A549 (cell line): ENCODE measurements around the gene LRRIQ4. TPM values are rescaled to one million over a fixed set of nuclear protein-coding genes. Genes with fewer than 3 reads are reported as not detected.

Source experiments
- ATAC-seq, 2 experiments: fragments of 200-7000 bp in 1 of 2; fragments of >200 bp in 1 of 2; cut with Nextera tagmentation in 1 of 2; cut with Tn5 transposase in 1 of 2; 3 replicates each; pipeline versions ENCODE4 v1.8.0 to v1.9.1; 2018 to 2020; ENCODE audit warnings: mild to moderate bottlenecking in 1 of 2, moderate library complexity in 1 of 2
- CTCF ChIA-PET: fragments of 300-600 bp; sonication (Branson Sonifier 250); formaldehyde crosslinking; extraction: SDS; loops from one replicate; lab custom pipeline; 2021; ENCODE audit warnings: antibody characterized with exemption, inconsistent platforms; lab: Yijun Ruan, JAX
- POLR2A ChIA-PET: fragments of 350-600 bp; formaldehyde crosslinking; extraction: SDS; loops from one replicate; lab custom pipeline; 2021; ENCODE audit warnings: antibody characterized with exemption, inconsistent platforms; lab: Yijun Ruan, JAX
- DNase-seq, 2 experiments: peaks; one replicate each; pipeline versions ENCODE4 v3.0.0 to v3.0.0-alpha.2; 2011 to 2016; ENCODE audit warnings: low read depth in 1 of 2, low spot score in 1 of 2
- FAIRE-seq: peaks from 2 replicates; lab custom pipeline; 2011; peaks lifted over from hg19 to GRCh38; lab: Jason Lieb, UNC
- H3K27ac ChIP-seq, 2 experiments: fragments of >200 bp; sonication (Bioruptor Twin); formaldehyde crosslinking; 3 replicates each; pipeline ENCODE4 v1.5.1; 2016 to 2017
- H3K4me1 ChIP-seq: fragments of >200 bp; sonication (Bioruptor Twin); formaldehyde crosslinking; 3 replicates; pipeline ENCODE4 v1.6.1; 2016
- H3K4me2 ChIP-seq: fragments of >200 bp; sonication (Bioruptor Twin); formaldehyde crosslinking; 3 replicates; pipeline ENCODE4 v1.6.1; 2016
- H3K4me3 ChIP-seq: fragments of >200 bp; sonication (Bioruptor Twin); formaldehyde crosslinking; 3 replicates; pipeline ENCODE4 v1.5.1; 2016
- H3K9me3 ChIP-seq: fragments of >200 bp; sonication (Bioruptor Twin); formaldehyde crosslinking; 3 replicates; pipeline ENCODE4 v1.6.1; 2016
- BHLHE40 ChIP-seq: IDR thresholded peaks from 2 replicates; pipeline ENCODE4 v1.6.1; 2012; ENCODE audit warnings: low read depth, low read length, inconsistent platforms
- EP300 ChIP-seq, 2 experiments: fragments of >200 bp; sonication (Bioruptor Twin); formaldehyde crosslinking; IDR thresholded peaks; 2 replicates in 1 of 2; 3 replicates in 1 of 2; pipeline ENCODE4 v1.6.1; 2016 to 2017
- FOSL2 ChIP-seq, 2 experiments: fragments of 450-650 bp in 1 of 2; fragments of >200 bp in 1 of 2; sonication (Bioruptor Twin) in 1 of 2; formaldehyde crosslinking; IDR thresholded peaks; 2 replicates each; pipeline versions ENCODE4 v1.5.0 to v1.6.1; 2016 to 2020; ENCODE audit warnings: mild to moderate bottlenecking in 1 of 2, moderate library complexity in 1 of 2
- JUN ChIP-seq, 2 experiments: fragments of >200 bp; sonication (Bioruptor Twin); formaldehyde crosslinking; IDR thresholded peaks; 2 replicates in 1 of 2; 3 replicates in 1 of 2; pipeline ENCODE4 v1.6.1; 2016 to 2017
- KDM1A ChIP-seq: fragments of 200-600 bp; sonication (generic); IDR thresholded peaks from 2 replicates; pipeline ENCODE4 v1.6.1; 2016; ENCODE audit warnings: low read depth, mild to moderate bottlenecking
- KDM5A ChIP-seq: fragments of 200-600 bp; sonication (generic); IDR thresholded peaks from 2 replicates; pipeline ENCODE4 v1.6.1; 2016; ENCODE audit warnings: antibody characterized with exemption, mild to moderate bottlenecking
- NR3C1 ChIP-seq: fragments of >200 bp; sonication (Bioruptor Twin); formaldehyde crosslinking; IDR thresholded peaks from 3 replicates; pipeline ENCODE4 v1.6.1; 2017
- PHF8 ChIP-seq: fragments of 200-600 bp; sonication (generic); IDR thresholded peaks from 2 replicates; pipeline ENCODE4 v1.6.1; 2016; ENCODE audit warnings: low read depth, mild to moderate bottlenecking, antibody characterized with exemption, moderate library complexity, borderline replicate concordance
- POLR2A ChIP-seq: IDR thresholded peaks from 2 replicates; pipeline ENCODE4 v1.6.1; 2012; ENCODE audit warnings: mild to moderate bottlenecking, low read length
- RFX5 ChIP-seq: fragments of 450-650 bp; IDR thresholded peaks from 2 replicates; pipeline ENCODE4 v1.7.1; 2014; ENCODE audit warnings: antibody characterized with exemption, mild to moderate bottlenecking, moderate library complexity
- SREBF2 ChIP-seq: fragments of 450-650 bp; IDR thresholded peaks from 2 replicates; pipeline ENCODE4 v1.6.1; 2014; ENCODE audit warnings: mild to moderate bottlenecking, moderate library complexity
- WGBS: methylation state at CpG from one replicate; pipeline ENCODE4 v1.1.6; 2017; ENCODE audit errors: missing lambda C conversion rate; 5-methylcytosine and 5-hydroxymethylcytosine counted together
- polyA plus RNA-seq, 4 experiments: library from polyadenylated mRNA; depleted of rRNA in 3 of 4; stranded (reverse); fragments of >200 nt; fragmentation: RNase III in 1 of 4; extraction: RNeasy Plus Mini Kit Qiagen cat#74134 plus additional on column Dnase treatment in 1 of 4; gene quantifications; 2 replicates in 3 of 4; 3 replicates in 1 of 4; pipeline ENCODE4 v1.2.3, GENCODE V29; 2011 to 2017
- TF ChIP-seq, protein P1 (sequence below): fragments of 150-350 bp; IDR thresholded peaks from 2 replicates; pipeline ENCODE4 v1.6.1; 2014; ENCODE audit warnings: low read depth, mild to moderate bottlenecking, low read length
- TF ChIP-seq, protein P2 (sequence below): fragments of >200 bp; sonication (Bioruptor Twin); formaldehyde crosslinking; IDR thresholded peaks from 3 replicates; pipeline ENCODE4 v1.6.1; 2016
- TF ChIP-seq, protein P3 (sequence below): fragments of 250-450 bp; sonication (Bioruptor Pico); IDR thresholded peaks from 2 replicates; pipeline ENCODE4 v1.5.0; 2021; ENCODE audit warnings: mild to moderate bottlenecking, moderate library complexity, borderline replicate concordance
- TF ChIP-seq, protein P4 (sequence below): IDR thresholded peaks from 2 replicates; pipeline ENCODE4 v1.6.1; 2012
- TF ChIP-seq, protein P5 (sequence below): fragments of 200-600 bp; sonication (generic); IDR thresholded peaks from 2 replicates; pipeline ENCODE4 v1.6.1; 2016; ENCODE audit warnings: antibody characterized with exemption, mild to moderate bottlenecking, moderate library complexity

LRRIQ4 gene
- polyA plus RNA-seq, 2 of the 4 experiments (the other 2 are of a cell fraction), result not detected

GRCh38 chr3:169772897-169773816 lies 39.5 kb upstream of the LRRIQ4 start, which contains the start of gene MYNN:
TSS of gene MYNN (plus strand) at chr3:169773396. CDS start at chr3:169774296, 900 bp downstream.
- peak within 1 kb of the TSS; percentile 76 for H3K4me2 ChIP-seq
- ATAC-seq (peak; percentile 88 to 89), FAIRE-seq (peak; percentile 72), DNase-seq (peak; percentile 60 to 91)
- TF ChIP-seq, protein P1, sequence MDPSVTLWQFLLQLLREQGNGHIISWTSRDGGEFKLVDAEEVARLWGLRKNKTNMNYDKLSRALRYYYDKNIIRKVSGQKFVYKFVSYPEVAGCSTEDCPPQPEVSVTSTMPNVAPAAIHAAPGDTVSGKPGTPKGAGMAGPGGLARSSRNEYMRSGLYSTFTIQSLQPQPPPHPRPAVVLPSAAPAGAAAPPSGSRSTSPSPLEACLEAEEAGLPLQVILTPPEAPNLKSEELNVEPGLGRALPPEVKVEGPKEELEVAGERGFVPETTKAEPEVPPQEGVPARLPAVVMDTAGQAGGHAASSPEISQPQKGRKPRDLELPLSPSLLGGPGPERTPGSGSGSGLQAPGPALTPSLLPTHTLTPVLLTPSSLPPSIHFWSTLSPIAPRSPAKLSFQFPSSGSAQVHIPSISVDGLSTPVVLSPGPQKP, result no peak
- peak; percentile 98 for TF ChIP-seq PHF8
- peak; percentile 67 to 94; a peak in 4 of 5 replicates for TF ChIP-seq JUN (IDR thresholded peaks at IDR 0.05)
- TF ChIP-seq NR3C1, result no peak
- TF ChIP-seq, protein P2, sequence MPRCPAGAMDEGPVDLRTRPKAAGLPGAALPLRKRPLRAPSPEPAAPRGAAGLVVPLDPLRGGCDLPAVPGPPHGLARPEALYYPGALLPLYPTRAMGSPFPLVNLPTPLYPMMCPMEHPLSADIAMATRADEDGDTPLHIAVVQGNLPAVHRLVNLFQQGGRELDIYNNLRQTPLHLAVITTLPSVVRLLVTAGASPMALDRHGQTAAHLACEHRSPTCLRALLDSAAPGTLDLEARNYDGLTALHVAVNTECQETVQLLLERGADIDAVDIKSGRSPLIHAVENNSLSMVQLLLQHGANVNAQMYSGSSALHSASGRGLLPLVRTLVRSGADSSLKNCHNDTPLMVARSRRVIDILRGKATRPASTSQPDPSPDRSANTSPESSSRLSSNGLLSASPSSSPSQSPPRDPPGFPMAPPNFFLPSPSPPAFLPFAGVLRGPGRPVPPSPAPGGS, result peak; percentile 86
- no peak for TF ChIP-seq BHLHE40
- no peak for TF ChIP-seq RFX5
- peak; percentile 96 for TF ChIP-seq POLR2A
- TF ChIP-seq, protein P3, sequence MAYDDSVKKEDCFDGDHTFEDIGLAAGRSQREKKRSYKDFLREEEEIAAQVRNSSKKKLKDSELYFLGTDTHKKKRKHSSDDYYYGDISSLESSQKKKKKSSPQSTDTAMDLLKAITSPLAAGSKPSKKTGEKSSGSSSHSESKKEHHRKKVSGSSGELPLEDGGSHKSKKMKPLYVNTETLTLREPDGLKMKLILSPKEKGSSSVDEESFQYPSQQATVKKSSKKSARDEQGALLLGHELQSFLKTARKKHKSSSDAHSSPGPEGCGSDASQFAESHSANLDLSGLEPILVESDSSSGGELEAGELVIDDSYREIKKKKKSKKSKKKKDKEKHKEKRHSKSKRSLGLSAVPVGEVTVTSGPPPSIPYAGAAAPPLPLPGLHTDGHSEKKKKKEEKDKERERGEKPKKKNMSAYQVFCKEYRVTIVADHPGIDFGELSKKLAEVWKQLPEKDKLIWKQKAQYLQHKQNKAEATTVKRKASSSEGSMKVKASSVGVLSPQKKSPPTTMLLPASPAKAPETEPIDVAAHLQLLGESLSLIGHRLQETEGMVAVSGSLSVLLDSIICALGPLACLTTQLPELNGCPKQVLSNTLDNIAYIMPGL (CRISPR knock-in tag), result peak; percentile 56; the same call in 1 of the 2 replicates
- TF ChIP-seq, protein P4, sequence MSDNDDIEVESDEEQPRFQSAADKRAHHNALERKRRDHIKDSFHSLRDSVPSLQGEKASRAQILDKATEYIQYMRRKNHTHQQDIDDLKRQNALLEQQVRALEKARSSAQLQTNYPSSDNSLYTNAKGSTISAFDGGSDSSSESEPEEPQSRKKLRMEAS, result peak; percentile 72
- TF ChIP-seq, protein P5, sequence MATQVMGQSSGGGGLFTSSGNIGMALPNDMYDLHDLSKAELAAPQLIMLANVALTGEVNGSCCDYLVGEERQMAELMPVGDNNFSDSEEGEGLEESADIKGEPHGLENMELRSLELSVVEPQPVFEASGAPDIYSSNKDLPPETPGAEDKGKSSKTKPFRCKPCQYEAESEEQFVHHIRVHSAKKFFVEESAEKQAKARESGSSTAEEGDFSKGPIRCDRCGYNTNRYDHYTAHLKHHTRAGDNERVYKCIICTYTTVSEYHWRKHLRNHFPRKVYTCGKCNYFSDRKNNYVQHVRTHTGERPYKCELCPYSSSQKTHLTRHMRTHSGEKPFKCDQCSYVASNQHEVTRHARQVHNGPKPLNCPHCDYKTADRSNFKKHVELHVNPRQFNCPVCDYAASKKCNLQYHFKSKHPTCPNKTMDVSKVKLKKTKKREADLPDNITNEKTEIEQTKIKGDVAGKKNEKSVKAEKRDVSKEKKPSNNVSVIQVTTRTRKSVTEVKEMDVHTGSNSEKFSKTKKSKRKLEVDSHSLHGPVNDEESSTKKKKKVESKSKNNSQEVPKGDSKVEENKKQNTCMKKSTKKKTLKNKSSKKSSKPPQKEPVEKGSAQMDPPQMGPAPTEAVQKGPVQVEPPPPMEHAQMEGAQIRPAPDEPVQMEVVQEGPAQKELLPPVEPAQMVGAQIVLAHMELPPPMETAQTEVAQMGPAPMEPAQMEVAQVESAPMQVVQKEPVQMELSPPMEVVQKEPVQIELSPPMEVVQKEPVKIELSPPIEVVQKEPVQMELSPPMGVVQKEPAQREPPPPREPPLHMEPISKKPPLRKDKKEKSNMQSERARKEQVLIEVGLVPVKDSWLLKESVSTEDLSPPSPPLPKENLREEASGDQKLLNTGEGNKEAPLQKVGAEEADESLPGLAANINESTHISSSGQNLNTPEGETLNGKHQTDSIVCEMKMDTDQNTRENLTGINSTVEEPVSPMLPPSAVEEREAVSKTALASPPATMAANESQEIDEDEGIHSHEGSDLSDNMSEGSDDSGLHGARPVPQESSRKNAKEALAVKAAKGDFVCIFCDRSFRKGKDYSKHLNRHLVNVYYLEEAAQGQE, result peak; percentile 45
- 0 out of 5 replicates have a peak, but pooled peaks of 1 of the 2 experiments have one; percentile 12 for TF ChIP-seq EP300 (IDR thresholded peaks at IDR 0.05)
- TF ChIP-seq FOSL2 (IDR thresholded peaks at IDR 0.05), result no peak
- 0 out of 2 replicates have a peak, but pooled peaks have one; percentile 17 for TF ChIP-seq FOSL2 (CRISPR knock-in tag; IDR thresholded peaks at IDR 0.05)
- TF ChIP-seq SREBF2, result no peak
- TF ChIP-seq KDM5A, result peak; percentile 92
- TF ChIP-seq KDM1A, result peak; percentile 42; the same call in 1 of the 2 replicates
- no peaks in the 10 kb centered on the region for H3K9me3 ChIP-seq
- peaks cover 15% of the 10 kb centered on the region; the same call in 2 of the 3 replicates for H3K4me1 ChIP-seq
- H3K4me3 ChIP-seq, result peak within 1 kb of the TSS; percentile 90
- 3% methylated on average over 16 of the region's 61 CpGs for WGBS
- H3K27ac ChIP-seq, result peak within 1 kb of the TSS; percentile 95 to 98
- CTCF ChIA-PET, result interaction anchor here (2.7 kb wide), 1 partner anchor 10 kb away, joined by 10 read pairs; the partner anchor contains the start of gene TERC
- POLR2A ChIA-PET, result interaction anchor here (0.5 to 2.7 kb wide), 10 partner anchors 8 to 1097 kb away, joined by 3 to 18 read pairs (median 5); partner anchors contain the start of genes RPL22L1, SEC62, SKIL and TERC
